ENCODE data around the gene EDRF1.
"Not testable (repeated sequence)": the region's sequence is repeated elsewhere in the genome, so short reads cannot be mapped to it uniquely, and the experiment has no call there.

The EDRF1 gene

GRCh38 chr10:125719173-125720001, at the start of gene EDRF1:
Gene EDRF1 (plus strand): TSS chr10:125719709. CDS start chr10:125719808, 99 bp downstream.
- DNase-seq (ENCODE audit: low spot score) = peak; percentile 99

- no peak for DNase-seq (ENCODE audit: low spot score)
These were observed 46.6 kb upstream of the EDRF1 start for GRCh38 chr10:125672884-125673283.

- DNase-seq (ENCODE audit: low spot score) = no peak
These were observed 40.1 kb upstream of the EDRF1 start for GRCh38 chr10:125679436-125679835.

GRCh38 chr10:125683063-125683462, 36.4 kb upstream of the EDRF1 start, which contains the start of gene TEX36:
Gene TEX36 (minus strand): TSS chr10:125683163. CDS start chr10:125682989, 174 bp downstream.
- no peak for DNase-seq (ENCODE audit: low spot score)

GRCh38 chr10:125683821-125684220, 35.7 kb upstream of the EDRF1 start:
- no peak for DNase-seq (ENCODE audit: low spot score)

- DNase-seq (ENCODE audit: low spot score) = no peak
These were observed 34.9 kb upstream of the EDRF1 start for GRCh38 chr10:125684581-125684980.

- no peak for DNase-seq (ENCODE audit: low spot score)
These were observed 31.9 kb upstream of the EDRF1 start for GRCh38 chr10:125687507-125688185.

- no peak for DNase-seq (ENCODE audit: low spot score)
These were observed 29.4 kb upstream of the EDRF1 start for GRCh38 chr10:125689955-125690569.

GRCh38 chr10:125691160-125691981, 28.1 kb upstream of the EDRF1 start:
- no peak for DNase-seq (ENCODE audit: low spot score)

GRCh38 chr10:125692196-125692595, 27.3 kb upstream of the EDRF1 start:
- DNase-seq (ENCODE audit: low spot score) = no peak

GRCh38 chr10:125692601-125693523, 26.6 kb upstream of the EDRF1 start:
- no peak for DNase-seq (ENCODE audit: low spot score)

GRCh38 chr10:125693524-125693847, 26.0 kb upstream of the EDRF1 start:
- DNase-seq (ENCODE audit: low spot score) = no peak

- DNase-seq (ENCODE audit: low spot score) = no peak
These were observed 24.6 kb upstream of the EDRF1 start for GRCh38 chr10:125694883-125695282.

GRCh38 chr10:125696884-125697283, 22.6 kb upstream of the EDRF1 start:
- not testable (repeated sequence) for DNase-seq (ENCODE audit: low spot score)

GRCh38 chr10:125698481-125698998, 21.0 kb upstream of the EDRF1 start:
- DNase-seq (ENCODE audit: low spot score) = no peak

- no peak for DNase-seq (ENCODE audit: low spot score)
These were observed 19.9 kb upstream of the EDRF1 start for GRCh38 chr10:125699562-125700143.

- DNase-seq (ENCODE audit: low spot score) = no peak
These were observed 19.1 kb upstream of the EDRF1 start for GRCh38 chr10:125700355-125700911.

GRCh38 chr10:125707541-125708468, 11.7 kb upstream of the EDRF1 start:
- peak; percentile 65 for DNase-seq (ENCODE audit: low spot score)

- DNase-seq (ENCODE audit: low spot score) = peak; percentile 80
These were observed 10.5 kb upstream of the EDRF1 start for GRCh38 chr10:125708971-125709503.
